Naive thymus-derived CD8-positive, alpha-beta T cell (primary cell): Measurements from ENCODE around the gene GABRE. TPM values are rescaled to one million over a fixed set of nuclear protein-coding genes. Genes with fewer than 3 reads are reported as not detected.

Source experiments
- ATAC-seq, 2 donors: fragments of 150-1000 bp; cut with Tn5 transposase in 1 of 2; sonication (Bioruptor Pico), chemical (Tn5 transposase) in 1 of 2; 1 replicate in 1 of 2; 2 replicates in 1 of 2; pipeline ENCODE4 v1.10.0; 2021; ENCODE audit warnings: mild to moderate bottlenecking in 2 of 2, moderate library complexity in 2 of 2
- POLR2A ChIA-PET: fragments of 350-600 bp; sonication (Branson Sonifier 250); formaldehyde crosslinking; loops from one replicate; lab custom pipeline; 2021; ENCODE audit warnings: antibody characterized with exemption; lab: Charles Lee
- DNase-seq, 10 donors: peaks; one replicate each; pipeline versions ENCODE4 v3.0.0 to v3.0.0-alpha.2; 2020 to 2022
- H3K27ac Mint-ChIP-seq, 10 donors: one replicate each; pipeline ENCODE4 v1.8.0; 2020 to 2022; ENCODE audit warnings: mild to moderate bottlenecking in 10 of 10, mixed read lengths in 10 of 10, moderate library complexity in 4 of 10, inconsistent platforms in 1 of 10
- H3K27me3 Mint-ChIP-seq, 5 donors: one replicate each; pipeline ENCODE4 v1.8.0; 2021 to 2022; ENCODE audit warnings: mixed read lengths in 5 of 5
- H3K36me3 Mint-ChIP-seq, 3 donors: one replicate each; pipeline ENCODE4 v1.8.0; 2020 to 2022; ENCODE audit warnings: mixed read lengths in 3 of 3, mild to moderate bottlenecking in 2 of 3, inconsistent platforms in 1 of 3
- H3K4me1 Mint-ChIP-seq, 4 donors: one replicate each; pipeline ENCODE4 v1.8.0; 2021 to 2022; ENCODE audit warnings: mixed read lengths in 4 of 4
- H3K4me3 Mint-ChIP-seq, 10 donors: one replicate each; pipeline ENCODE4 v1.8.0; 2020 to 2022; ENCODE audit warnings: mild to moderate bottlenecking in 10 of 10, mixed read lengths in 10 of 10, moderate library complexity in 6 of 10, inconsistent platforms in 1 of 10
- H3K9me3 Mint-ChIP-seq, 9 donors: one replicate each; pipeline ENCODE4 v1.8.0; 2020 to 2022; ENCODE audit warnings: mixed read lengths in 9 of 9, mild to moderate bottlenecking in 3 of 9, inconsistent platforms in 1 of 9, moderate library complexity in 1 of 9
- microRNA-seq: library from miRNA; unstranded; fragments of <30 nt; microRNA quantifications from one replicate; pipeline ENCODE4 v1.2.0, GENCODE V29; 2022; ENCODE audit warnings: borderline microRNAs expressed
- polyA plus RNA-seq, 3 donors: library from polyadenylated mRNA; unstranded; fragments of 300-500 nt; fragmentation: Illumina TruSeq; gene quantifications; one replicate each; pipeline ENCODE4 v1.2.3, GENCODE V29; 2021
- total RNA-seq, 8 experiments: library from RNA in 2 of 8; stranded (reverse) in 2 of 8; gene quantifications; one replicate each; pipeline ENCODE4 v1.2.3 and lab custom pipeline; 2021 to 2026

GABRE gene
- total and polyA plus RNA-seq, 5 experiments from 2014 or later, result not detected

DNA sequence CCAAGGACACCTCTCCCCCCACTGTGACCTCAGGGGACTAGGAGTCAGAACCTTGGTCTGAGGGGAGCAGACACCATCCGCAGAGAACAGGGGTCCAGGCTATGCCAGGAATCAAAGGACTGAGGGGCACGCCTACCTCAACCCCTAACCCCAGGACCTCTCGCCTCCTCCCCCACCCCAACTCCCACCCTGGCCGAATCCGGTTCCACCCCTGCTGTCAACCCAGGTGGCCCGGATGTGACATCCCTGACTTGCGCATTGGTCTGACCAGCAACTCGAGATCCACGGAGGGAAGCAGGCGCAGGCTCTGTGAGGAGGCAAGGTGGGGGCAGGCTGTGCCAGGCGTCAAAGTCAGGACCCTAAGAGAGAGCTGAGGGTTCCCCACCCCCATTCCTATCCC, 62.3 kb downstream of the GABRE start:
- ATAC-seq, result no peak
- no peaks in the 10 kb centered on the region for H3K36me3 Mint-ChIP-seq
- no peak overlapping the region for H3K27ac Mint-ChIP-seq
- H3K4me1 Mint-ChIP-seq, result no peaks in the 10 kb centered on the region
- no peak overlapping the region for H3K4me3 Mint-ChIP-seq
- H3K9me3 Mint-ChIP-seq, result no peaks in the 10 kb centered on the region
- DNase-seq, result no peak
- POLR2A ChIA-PET, result no interaction called here
- H3K27me3 Mint-ChIP-seq, result no peaks in the 10 kb centered on the region

DNA sequence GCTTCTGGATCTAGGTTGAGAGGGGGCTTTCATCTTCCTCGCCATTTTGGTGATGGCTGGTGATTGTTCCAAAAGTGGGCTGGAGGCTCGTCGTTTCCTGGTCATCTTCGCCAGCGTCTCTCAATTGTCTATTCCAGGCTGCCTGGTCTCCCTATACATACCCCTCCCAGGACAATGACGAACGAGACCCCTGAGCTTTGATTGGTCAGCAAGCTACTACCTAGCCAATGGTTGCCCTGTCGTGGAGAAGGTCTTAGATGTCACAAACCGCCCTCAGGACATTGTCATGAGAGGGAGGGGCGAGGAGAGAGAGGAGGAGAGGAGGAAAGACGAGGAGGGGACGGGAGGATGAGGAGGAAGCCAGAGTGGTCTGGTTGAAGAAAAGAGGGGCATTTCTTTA, 69.5 kb downstream of the GABRE start:
- Mint-ChIP-seq H3K4me1 (no peaks in the 10 kb centered on the region), H3K9me3 (no peaks in the 10 kb centered on the region), H3K27ac (no peak overlapping the region), H3K4me3 (no peak overlapping the region), H3K36me3 (no peaks in the 10 kb centered on the region), H3K27me3 (peaks cover 0 to 6% (median 0%) of the 10 kb centered on the region in 5 donors)
- POLR2A ChIA-PET, result no interaction called here
- DNase-seq (no peak), ATAC-seq (no peak)

Small RNAs within 50 kb of the gene (microRNA-seq; reads per million reads assigned to microRNA genes)
- gene MIR224, result not detected
- gene MIR452, result 2.7 reads per million

Other genes with a start within 250 kb of the GABRE start
- not detected for gene CNGA2, start 239.9 kb downstream of the GABRE start, total RNA-seq
- not detected for gene CNGA2, start 239.9 kb downstream of the GABRE start, polyA plus RNA-seq
- not detected for gene MAGEA4, start 61.8 kb downstream of the GABRE start, total RNA-seq
- not detected for gene MAGEA4, start 61.8 kb downstream of the GABRE start, polyA plus RNA-seq
- gene MAGEA10, start 163.9 kb upstream of the GABRE start, total RNA-seq, result not detected
- not detected for gene MAGEA10, start 163.9 kb upstream of the GABRE start, polyA plus RNA-seq